IPS DF 4.7 (cell line): ENCODE data around the gene ZNF433.
"Not testable (repeated sequence)": the region's sequence is repeated elsewhere in the genome, so short reads cannot be mapped to it uniquely, and the experiment has no call there.

Experiments used
- DNase-seq: peaks from one replicate; pipeline ENCODE4 v3.0.0-alpha.2; 2013; ENCODE audit warnings: low spot score; ENCODE audit errors: extremely low read depth

ZNF433 gene

GRCh38 chr19:12035220-12036172 is at the start of gene ZNF433:
TSS of gene ZNF433 (minus strand) at chr19:12035679. CDS start at chr19:12035539, 140 bp downstream.
- DNase-seq = no peak

GRCh38 chr19:12083336-12083735 is 47.9 kb upstream of the ZNF433 start:
- DNase-seq = not testable (repeated sequence)

- no peak for DNase-seq
Observed at GRCh38 chr19:12077375-12077774, 41.9 kb upstream of the ZNF433 start.

- not testable (repeated sequence) for DNase-seq
Observed at GRCh38 chr19:12076331-12076730, 40.9 kb upstream of the ZNF433 start.

GRCh38 chr19:12075538-12076139 is 40.2 kb upstream of the ZNF433 start:
- DNase-seq = no peak

DNA sequence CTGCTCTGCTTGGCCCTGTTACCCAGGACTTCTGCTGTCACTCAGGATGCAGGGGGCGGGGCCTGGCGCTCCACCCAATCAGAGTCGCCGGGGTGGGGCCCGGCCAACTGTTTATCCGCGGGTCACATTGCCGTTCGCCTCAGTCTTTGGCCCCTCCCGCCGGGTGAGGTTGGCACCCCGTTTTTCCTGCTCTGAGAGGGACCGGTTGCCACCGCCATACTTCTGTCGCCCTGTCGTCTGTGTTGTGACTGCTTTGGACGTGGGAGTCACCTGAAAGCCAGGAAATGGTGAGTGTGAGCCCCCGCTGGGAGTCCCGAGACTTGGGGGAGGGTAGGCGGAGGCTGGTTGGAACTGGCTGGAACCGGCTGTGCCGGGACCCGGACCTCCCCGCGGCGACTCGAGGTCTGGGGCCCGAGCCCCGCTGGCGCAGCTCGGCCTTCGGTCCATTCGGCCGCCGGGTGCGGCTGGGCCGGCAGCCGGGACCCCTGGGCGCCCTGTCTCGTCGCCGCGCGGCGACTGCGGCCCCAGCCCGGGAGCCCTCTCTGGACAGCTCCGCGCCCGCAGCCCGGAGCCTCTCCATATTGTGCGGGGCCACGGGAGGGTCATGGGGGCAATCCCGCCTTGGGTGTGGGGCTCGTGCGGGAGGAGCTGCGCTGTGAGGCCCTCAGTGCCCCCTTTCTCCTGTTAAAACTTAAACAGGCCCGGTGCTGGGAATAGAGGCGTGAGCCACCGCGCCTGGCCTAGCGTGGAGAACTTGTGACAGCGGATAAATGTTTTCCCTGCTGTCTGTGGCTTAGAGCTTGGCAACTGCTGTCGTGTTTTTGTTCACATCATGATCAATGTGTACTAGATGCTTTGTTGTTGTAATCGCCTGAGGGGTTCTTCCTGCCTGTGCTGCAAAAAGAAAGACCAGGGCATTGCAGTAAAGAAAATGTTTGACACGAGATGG is 29.4 kb upstream of the ZNF433 start, which contains the start of gene ZNF844:
TSS of gene ZNF844 (plus strand) at position 142 of the 949 bp plus-strand sequence. CDS start at position 285, 143 bp downstream.
- peak; percentile 46 for DNase-seq

- DNase-seq = no peak
Observed at GRCh38 chr19:12055784-12056183, 20.3 kb upstream of the ZNF433 start.

DNA sequence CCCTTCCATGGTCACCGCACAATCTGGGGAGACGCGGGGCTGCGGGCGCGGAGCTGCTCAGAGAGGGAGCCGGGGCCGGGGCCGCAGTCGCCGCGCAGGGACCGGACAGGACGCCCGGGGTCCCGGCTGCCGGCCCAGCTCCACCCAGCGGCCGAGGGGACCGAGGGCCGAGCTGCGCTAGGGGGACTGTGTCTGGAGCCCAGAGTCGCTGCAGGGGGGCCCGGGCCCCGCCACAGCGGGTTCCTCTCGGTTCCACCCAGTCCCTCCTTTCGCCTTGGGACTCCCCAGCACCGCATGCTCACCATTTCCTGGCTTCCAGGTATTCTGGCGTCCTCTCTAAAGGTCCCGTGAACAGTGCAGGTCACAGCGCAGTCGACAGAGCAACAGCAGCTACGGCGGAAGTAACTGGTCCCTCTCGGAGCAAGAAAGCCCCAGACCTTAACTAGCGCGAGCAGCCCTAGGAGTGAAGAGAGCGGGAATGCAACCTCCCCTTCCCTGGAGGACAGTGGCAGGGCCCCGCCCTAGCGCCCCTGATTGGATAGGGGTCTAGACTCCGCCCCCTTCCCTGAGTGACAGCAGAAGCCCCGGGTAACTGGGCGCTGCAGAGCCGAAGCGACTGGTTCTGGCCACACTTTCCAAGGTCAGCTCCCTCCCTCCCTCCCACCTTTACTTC is 17.2 kb upstream of the ZNF433 start, which contains the start of gene ZNF878:
TSS of gene ZNF878 (minus strand) at position 465 of the 673 bp plus-strand sequence. CDS start at position 305, 160 bp downstream.
- DNase-seq = peak; percentile 90

DNA sequence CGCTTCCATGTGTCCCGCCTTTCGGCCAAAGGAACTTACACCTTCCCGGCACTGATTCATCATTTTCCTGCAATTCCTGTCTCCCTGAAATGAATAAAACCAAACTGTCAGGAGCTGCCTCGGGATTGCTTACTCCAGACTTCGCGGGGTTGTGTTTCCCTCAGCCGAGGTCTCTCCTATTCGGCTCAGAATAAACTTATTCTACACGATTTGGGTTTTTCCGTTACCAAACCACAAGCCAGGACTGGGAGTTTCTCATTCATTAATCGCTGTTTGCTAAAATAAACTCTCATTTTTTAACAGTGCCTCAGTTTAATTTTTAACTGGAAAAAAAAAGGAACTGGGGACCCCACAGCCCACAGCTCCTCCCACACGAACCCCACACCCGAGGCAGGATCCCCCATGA is 16.6 kb upstream of the ZNF433 start:
- DNase-seq = no peak

DNA sequence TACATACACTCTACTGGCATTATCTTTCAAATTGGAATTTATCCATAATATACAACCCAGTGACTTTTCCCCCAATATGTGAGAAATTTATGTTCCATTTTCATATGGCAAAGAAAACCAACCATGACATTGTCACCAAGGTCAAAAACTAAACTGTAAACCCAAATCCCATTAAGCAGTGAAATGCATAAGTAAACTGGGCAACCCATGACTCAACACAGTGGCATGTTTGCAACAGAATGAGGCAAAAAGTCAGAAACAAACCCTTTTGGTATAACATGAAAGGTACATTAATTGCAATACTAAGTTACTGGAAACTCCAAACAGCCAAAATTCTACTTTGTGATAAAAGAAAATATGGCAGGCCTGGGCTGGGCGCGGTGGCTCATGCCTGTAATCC is 12.4 kb upstream of the ZNF433 start:
- DNase-seq = no peak

DNA sequence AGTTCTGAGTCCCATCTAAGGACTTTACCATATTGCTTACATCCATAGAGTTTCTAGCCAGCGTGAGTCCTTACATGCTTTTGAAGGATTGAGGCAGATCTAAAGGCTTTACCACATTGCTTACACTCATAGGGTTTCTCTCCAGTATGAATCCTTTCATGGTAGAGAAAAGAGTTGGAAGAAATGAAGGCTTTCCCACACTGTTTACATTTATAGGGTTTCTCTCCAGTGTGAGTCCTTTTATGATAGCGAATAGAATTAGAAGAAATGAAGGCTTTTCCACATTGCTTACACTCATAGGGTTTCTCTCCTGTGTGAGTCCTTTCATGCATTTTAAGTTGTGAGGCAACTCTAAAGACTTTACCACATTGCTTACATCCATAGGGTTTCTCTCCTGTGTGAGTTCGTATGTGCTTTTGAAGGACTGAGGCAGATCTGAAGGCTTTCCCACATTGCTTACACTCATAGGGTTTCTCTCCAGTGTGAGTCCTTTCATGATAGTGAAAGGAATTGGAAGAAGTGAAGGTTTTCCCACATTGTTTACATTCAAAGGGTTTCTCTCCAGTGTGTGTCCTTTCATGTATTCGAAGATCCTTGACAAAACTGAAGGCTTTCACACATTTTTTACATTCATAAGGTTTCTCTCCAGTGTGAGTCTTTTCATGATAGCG is 8.4 kb upstream of the ZNF433 start:
- DNase-seq = no peak

DNA sequence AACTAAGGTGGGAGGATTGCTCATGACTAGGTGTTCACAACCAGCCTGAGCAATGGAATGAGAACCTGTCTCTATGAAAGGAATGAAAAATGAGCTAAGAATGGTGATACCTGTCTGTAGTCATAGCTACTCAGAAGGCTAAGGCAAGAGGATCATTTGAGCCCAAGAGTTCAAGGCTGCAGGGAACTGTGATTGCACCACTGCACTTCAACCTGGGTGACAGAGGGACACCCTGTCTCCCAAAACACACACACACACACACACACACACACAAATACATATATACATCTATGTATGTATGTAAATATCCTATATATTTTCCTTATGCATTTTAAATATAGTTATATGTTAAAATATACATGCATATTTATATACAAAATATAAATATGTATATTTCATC is 7.4 kb upstream of the ZNF433 start:
- no peak for DNase-seq

- DNase-seq = no peak
Observed at GRCh38 chr19:12034620-12035019, 859 bp downstream of the ZNF433 start.

- DNase-seq = no peak
Observed at GRCh38 chr19:12034198-12034597, 1.3 kb downstream of the ZNF433 start.

GRCh38 chr19:12015753-12016116 is 19.7 kb downstream of the ZNF433 start:
- DNase-seq = no peak

- no peak for DNase-seq
Observed at GRCh38 chr19:12015015-12015752, 20.3 kb downstream of the ZNF433 start.

DNA sequence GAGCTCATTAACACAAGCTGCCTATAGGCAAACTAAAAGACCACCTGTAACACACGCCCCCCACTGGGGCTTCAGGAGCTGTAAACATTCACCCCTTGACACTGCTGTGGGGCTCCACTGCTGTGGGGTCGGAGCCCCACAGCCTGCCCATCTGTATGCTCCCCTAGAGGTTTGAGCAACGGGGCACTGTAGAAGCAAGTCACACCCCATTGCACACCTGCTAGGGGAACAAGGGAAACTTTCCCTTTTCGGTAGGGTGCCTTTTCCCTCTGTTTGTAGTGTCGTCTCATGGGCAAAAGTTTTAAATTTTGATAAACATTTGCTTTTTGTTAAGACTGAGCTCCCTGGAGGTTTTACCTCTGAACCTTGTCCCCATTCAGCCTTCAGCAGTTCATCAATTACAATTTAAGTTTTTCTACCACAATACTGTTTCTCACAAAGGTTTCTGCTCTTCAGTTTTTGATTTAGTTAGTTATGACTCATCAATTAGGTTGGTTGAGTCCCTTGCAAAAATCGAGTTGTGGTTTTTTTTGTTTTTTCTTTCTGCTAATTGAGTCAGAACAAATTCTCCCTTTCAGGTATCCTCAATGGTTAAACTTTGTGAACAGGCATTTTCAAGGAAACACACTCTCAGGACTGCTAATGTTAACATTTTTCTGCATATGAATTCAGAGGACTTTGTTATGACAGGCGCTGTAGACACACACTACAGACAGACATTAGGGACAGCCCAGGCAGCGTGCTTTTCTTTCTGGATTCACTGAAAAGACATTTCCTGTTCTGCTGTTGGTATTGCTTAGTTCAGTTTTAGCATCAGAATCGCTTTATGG is 35.1 kb downstream of the ZNF433 start:
- DNase-seq = no peak

DNA sequence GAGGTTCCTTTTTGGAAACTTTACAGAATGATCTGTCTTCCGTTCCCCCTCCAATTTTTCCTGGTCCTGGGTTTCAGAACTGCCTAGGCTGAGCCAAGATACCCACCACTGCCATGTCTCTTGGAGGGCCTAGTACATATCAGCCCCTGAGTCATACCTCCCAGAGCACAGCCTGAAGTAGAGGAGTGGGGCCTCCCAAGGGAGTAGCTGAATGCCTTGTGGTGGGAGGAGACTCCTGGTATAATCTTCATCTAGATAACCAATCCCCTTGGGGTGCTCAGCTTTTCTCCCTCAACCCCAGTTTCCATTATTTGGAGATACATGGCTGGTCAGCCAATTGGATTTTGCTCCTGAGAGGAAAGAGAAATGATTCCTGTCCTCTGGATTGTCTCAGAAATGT is 40.3 kb downstream of the ZNF433 start:
- no peak for DNase-seq

DNA sequence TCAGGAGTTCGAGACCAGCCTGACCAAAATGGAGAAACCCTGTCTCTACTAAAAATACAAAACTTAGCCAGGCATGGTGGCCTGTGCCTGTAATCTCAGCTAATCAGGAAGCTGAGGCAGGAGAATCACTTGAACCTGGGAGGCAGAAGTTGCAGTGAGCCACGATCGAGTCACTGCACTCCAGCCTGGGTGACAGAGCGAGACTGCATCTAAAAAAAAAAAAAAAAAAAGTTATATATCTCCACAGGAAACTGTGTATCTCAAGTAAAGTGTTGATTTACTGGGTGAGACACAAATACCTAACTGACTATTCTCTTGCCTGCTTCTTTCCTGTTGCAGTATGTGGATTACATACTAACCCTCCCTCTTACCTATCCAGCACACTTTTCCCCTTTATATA is 43.6 kb downstream of the ZNF433 start:
- DNase-seq = not testable (repeated sequence)
